WTC11 (cell line): ENCODE data around the gene OGA. TPM values are rescaled to one million over a fixed set of nuclear protein-coding genes. Genes with fewer than 3 reads are reported as not detected.

Experiments used
- ATAC-seq: fragments of 200-7000 bp; cut with Tn5 transposase; 2 replicates; pipeline ENCODE4 v1.10.0; 2021; ENCODE audit warnings: mild to moderate bottlenecking, moderate library complexity
- CTCF ChIA-PET: fragments of 300-600 bp; sonication (Branson Sonifier 250); formaldehyde crosslinking; loops from one replicate; lab custom pipeline; 2021; ENCODE audit warnings: antibody characterized with exemption; lab: Charles Lee
- POLR2A ChIA-PET: fragments of 350-600 bp; sonication (Branson Sonifier 250); formaldehyde crosslinking; loops from one replicate; lab custom pipeline; 2021; ENCODE audit warnings: antibody characterized with exemption; lab: Charles Lee
- DNase-seq: peaks from one replicate; pipeline ENCODE4 v3.0.0; 2021; ENCODE audit warnings: low spot score
- H3K27ac Mint-ChIP-seq: 2 replicates; pipeline ENCODE4 v1.8.0; 2021; ENCODE audit warnings: mixed read lengths
- H3K27me3 Mint-ChIP-seq: 2 replicates; pipeline ENCODE4 v1.8.0; 2021; ENCODE audit warnings: low read depth, mild to moderate bottlenecking, moderate library complexity, mixed read lengths
- H3K36me3 Mint-ChIP-seq: 2 replicates; pipeline ENCODE4 v1.8.0; 2021; ENCODE audit warnings: mixed read lengths
- H3K4me1 Mint-ChIP-seq: 2 replicates; pipeline ENCODE4 v1.8.0; 2022; ENCODE audit warnings: mixed read lengths
- H3K4me3 Mint-ChIP-seq: 2 replicates; pipeline ENCODE4 v1.8.0; 2021; ENCODE audit warnings: mild to moderate bottlenecking, moderate library complexity, mixed read lengths
- H3K9me3 Mint-ChIP-seq: 2 replicates; pipeline ENCODE4 v1.8.0; 2021; ENCODE audit warnings: mixed read lengths
- ARID4B ChIP-seq: sonication (generic); formaldehyde crosslinking; IDR thresholded peaks from 2 replicates; pipeline ENCODE4 v1.8.0; 2023; ENCODE audit warnings: missing genetic modification reagents, mild to moderate bottlenecking, borderline replicate concordance
- ATF6 ChIP-seq: sonication (generic); formaldehyde crosslinking; IDR thresholded peaks from 2 replicates; pipeline ENCODE4 v1.8.1; 2023; ENCODE audit warnings: mild to moderate bottlenecking, missing genetic modification reagents
- CTCF ChIP-seq: fragments of 200-600 bp; IDR thresholded peaks from 2 replicates; pipeline ENCODE4 v1.8.0; 2022; ENCODE audit warnings: antibody characterized with exemption
- E2F5 ChIP-seq: sonication (generic); formaldehyde crosslinking; IDR thresholded peaks from 2 replicates; pipeline ENCODE4 v1.8.1; 2022; ENCODE audit warnings: mild to moderate bottlenecking, moderate library complexity, missing genetic modification reagents
- FOXP1 ChIP-seq: sonication (generic); formaldehyde crosslinking; IDR thresholded peaks from 2 replicates; pipeline ENCODE4 v1.8.0; 2022; ENCODE audit warnings: missing genetic modification reagents, mild to moderate bottlenecking, moderate library complexity, borderline replicate concordance
- IRF2 ChIP-seq: sonication (generic); formaldehyde crosslinking; IDR thresholded peaks from 2 replicates; pipeline ENCODE4 v1.8.0; 2022; ENCODE audit warnings: low read depth, missing genetic modification reagents, borderline replicate concordance
- KAT7 ChIP-seq: sonication (generic); formaldehyde crosslinking; IDR thresholded peaks from 2 replicates; pipeline ENCODE4 v1.8.1; 2023; ENCODE audit warnings: missing genetic modification reagents, mild to moderate bottlenecking, borderline replicate concordance
- RORB ChIP-seq: fragments of 250-450 bp; sonication (Bioruptor Pico); IDR thresholded peaks from 2 replicates; pipeline ENCODE4 v1.9.0; 2021; ENCODE audit warnings: mild to moderate bottlenecking
- TCF7 ChIP-seq: sonication (generic); formaldehyde crosslinking; IDR thresholded peaks from 2 replicates; pipeline ENCODE4 v1.8.0; 2022; ENCODE audit warnings: mild to moderate bottlenecking, low read depth, missing genetic modification reagents, moderate library complexity
- ZBTB43 ChIP-seq: sonication (generic); formaldehyde crosslinking; IDR thresholded peaks from 2 replicates; pipeline ENCODE4 v1.8.1; 2023; ENCODE audit warnings: mild to moderate bottlenecking, missing genetic modification reagents
- ZNF219 ChIP-seq: sonication (generic); formaldehyde crosslinking; IDR thresholded peaks from 2 replicates; pipeline ENCODE4 v1.8.0; 2023; ENCODE audit warnings: missing genetic modification reagents, mild to moderate bottlenecking, borderline replicate concordance
- ZSCAN18 ChIP-seq: fragments of 250-450 bp; sonication (Bioruptor Pico); IDR thresholded peaks from 2 replicates; pipeline ENCODE4 v2.1.2; 2022; ENCODE audit warnings: mild to moderate bottlenecking, moderate library complexity
- total RNA-seq: library from RNA; stranded (reverse); gene quantifications from 3 replicates; pipeline ENCODE4 v1.2.3, GENCODE V29; 2021

OGA gene
- total RNA-seq, 1 experiment from 2014 or later = 111 TPM

GRCh38 chr10:101769541-101770180, 48.6 kb downstream of the OGA start:
- H3K27ac Mint-ChIP-seq = peak overlapping the region; percentile 43; the same call in 1 of the 2 replicates
- H3K9me3 Mint-ChIP-seq = no peaks in the 10 kb centered on the region
- TF ChIP-seq ARID4B (CRISPR knock-in tag) = no peak
- TF ChIP-seq ZSCAN18 (CRISPR knock-in tag) = no peak
- no peak for TF ChIP-seq TCF7 (CRISPR knock-in tag)
- TF ChIP-seq IRF2 = no peak
- TF ChIP-seq ZBTB43 (CRISPR knock-in tag) = no peak
- no peak for TF ChIP-seq ATF6
- TF ChIP-seq E2F5 (CRISPR knock-in tag) = no peak
- TF ChIP-seq ZNF219 (CRISPR knock-in tag) = no peak
- no peak for TF ChIP-seq KAT7 (CRISPR knock-in tag)
- TF ChIP-seq CTCF = no peak
- TF ChIP-seq RORB (CRISPR knock-in tag) = no peak
- no peak for TF ChIP-seq FOXP1 (CRISPR knock-in tag)
- peaks cover 33% of the 10 kb centered on the region for H3K27me3 Mint-ChIP-seq
- ChIA-PET CTCF (interaction anchor here (0.6 to 8.3 kb wide), 10 partner anchors 9 to 1455 kb away, joined by 3 to 69 read pairs (median 6); partner anchors contain the start of gene NPM3), POLR2A (interaction anchor here (1.0 kb wide), 1 partner anchor 9 kb away, joined by 4 read pairs; no protein-coding TSS in a partner anchor)
- no peaks in the 10 kb centered on the region for H3K36me3 Mint-ChIP-seq
- DNase-seq (no peak), ATAC-seq (peak; percentile 16; the same call in 1 of the 2 replicates)
- no peak overlapping the region for H3K4me3 Mint-ChIP-seq
- peaks cover 33% of the 10 kb centered on the region for H3K4me1 Mint-ChIP-seq
